ENCODE data around the gene KLF11. TPM values are rescaled to one million over a fixed set of nuclear protein-coding genes. Genes with fewer than 3 reads are reported as not detected.
A peak's percentile ranks its signal among the peaks of the same experiment; 100 is the strongest.

The KLF11 gene
- polyA plus RNA-seq, 2 of the 4 experiments (the other 2 are of a cell fraction), result 2.8 to 8.2 TPM

DNA sequence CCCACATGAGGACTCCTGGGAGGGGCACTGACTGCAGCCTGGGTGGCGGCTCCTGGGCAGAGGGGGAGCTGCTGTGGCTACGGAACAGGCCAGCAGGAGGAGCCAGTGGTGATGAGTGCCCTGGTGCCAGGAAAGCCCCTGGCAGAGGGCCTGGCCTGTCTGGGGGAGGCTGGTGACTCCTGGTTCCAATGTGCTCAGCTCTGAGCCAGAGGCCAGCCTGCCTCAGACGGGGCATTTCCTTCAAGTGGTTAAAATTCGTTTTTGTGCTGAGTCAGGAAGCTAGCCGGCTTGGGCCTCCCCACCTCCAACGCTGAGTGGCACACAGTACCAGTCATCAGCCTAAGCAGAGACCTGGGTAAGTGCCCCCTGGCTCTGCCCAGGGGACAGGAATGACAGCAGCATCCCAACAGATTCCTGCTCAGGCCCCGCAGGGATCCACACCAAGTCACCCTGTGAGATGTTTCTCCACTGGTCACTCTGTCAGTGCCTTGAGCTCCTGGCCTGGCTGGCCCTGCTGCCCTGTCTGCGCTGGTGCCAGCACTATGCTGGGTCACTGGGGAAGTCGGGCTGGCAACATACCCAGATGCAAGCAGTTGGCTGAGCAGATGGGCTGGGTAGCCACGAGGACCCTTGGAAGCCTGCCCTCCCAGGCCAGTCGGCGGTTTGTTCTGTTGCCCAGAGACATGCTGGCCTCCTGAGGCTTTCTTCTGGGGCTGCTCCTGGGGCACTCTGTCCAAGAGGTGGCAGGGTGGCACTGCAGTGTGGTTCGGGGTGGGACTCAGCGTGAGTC lies 7.1 kb upstream of the KLF11 start (continued):
- TF ChIP-seq CHD2 (IDR thresholded peaks at IDR 0.05; ENCODE audit: low read length, partially characterized antibody) (peak; percentile 35), RARB (CRISPR knock-in tag; IDR thresholded peaks at IDR 0.05) (no peak), CEBPB (IDR thresholded peaks at IDR 0.05) (no peak), KDM1A (IDR thresholded peaks at IDR 0.05; ENCODE audit: low read depth) (no peak), CBX8 (IDR thresholded peaks at IDR 0.05) (no peak)

DNA sequence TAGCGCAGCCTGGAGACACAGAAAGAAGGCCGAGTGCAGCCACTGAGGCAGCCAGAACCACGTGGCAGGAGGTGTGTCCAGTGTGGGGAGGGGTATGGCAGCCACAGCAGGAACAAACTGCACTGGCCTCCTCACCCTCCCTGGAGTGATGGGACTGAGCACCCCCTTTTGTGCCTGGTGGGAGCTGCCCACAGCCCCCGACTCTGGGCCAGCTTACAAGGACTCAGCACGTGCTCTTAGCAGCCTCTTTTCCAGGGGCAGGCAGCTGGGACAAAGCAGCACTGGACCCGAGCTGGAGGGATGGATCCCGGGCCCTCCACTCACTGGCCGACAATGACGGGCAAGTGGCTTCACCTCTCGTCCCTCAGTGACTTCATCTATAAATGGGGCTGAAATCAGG lies 5.2 kb upstream of the KLF11 start:
- H3K4me3 ChIP-seq, result no peak overlapping the region
- ChIA-PET CTCF (interaction anchor here (0.6 to 14.9 kb wide), 8 partner anchors 11 to 238 kb away, joined by 3 to 117 read pairs (median 8); no protein-coding TSS in a partner anchor), POLR2A (interaction anchor here (2.1 kb wide), 1 partner anchor 194 kb away, joined by 6 read pairs; the partner anchor contains the start of gene TAF1B)
- no peak overlapping the region for H3K4me2 ChIP-seq
- no peak for FAIRE-seq
- whole genome bisulfite sequencing (ENCODE audit: missing lambda C conversion rate), result 81% methylated on average over 10 of the region's 10 CpGs
- H3K4me1 ChIP-seq, result peaks cover 16% of the 10 kb centered on the region
- no peak for DNase-seq (ENCODE audit: low read depth in 1 of 2, low spot score in 1 of 2)
- 0 out of 6 replicates have a peak overlapping the region, but pooled peaks of 1 of the 2 experiments have one; percentile 83 for H3K27ac ChIP-seq
- ATAC-seq, result no peak
- TF ChIP-seq ZSCAN20 (CRISPR knock-in tag; IDR thresholded peaks at IDR 0.05) (no peak), POLR2A (IDR thresholded peaks at IDR 0.05; ENCODE audit: low read length) (no peak), GATA3 (IDR thresholded peaks at IDR 0.05; ENCODE audit: borderline replicate concordance) (no peak), NFE2L2 (conservative IDR thresholded peaks at IDR 0.05; ENCODE audit: low read length) (no peak), HEYL (CRISPR knock-in tag; IDR thresholded peaks at IDR 0.05) (no peak), FOSB (CRISPR knock-in tag; IDR thresholded peaks at IDR 0.05) (no peak), TP53 (CRISPR knock-in tag; IDR thresholded peaks at IDR 0.05) (no peak), PBX3 (IDR thresholded peaks at IDR 0.05) (no peak), BHLHE40 (IDR thresholded peaks at IDR 0.05; ENCODE audit: low read depth, low read length) (no peak), CBX2 (IDR thresholded peaks at IDR 0.05; ENCODE audit: borderline replicate concordance, low read depth) (no peak), RNF2 (IDR thresholded peaks at IDR 0.05; ENCODE audit: borderline replicate concordance, low read depth) (no peak), RAD21 (conservative IDR thresholded peaks at IDR 0.05 in 1 of 2, IDR thresholded peaks at IDR 0.05 in 1 of 2) (no peak), TFCP2L1 (CRISPR knock-in tag; IDR thresholded peaks at IDR 0.05) (no peak), HMGXB4 (CRISPR knock-in tag; IDR thresholded peaks at IDR 0.05; ENCODE audit: borderline replicate concordance) (no peak)
- TF ChIP-seq, protein P1, sequence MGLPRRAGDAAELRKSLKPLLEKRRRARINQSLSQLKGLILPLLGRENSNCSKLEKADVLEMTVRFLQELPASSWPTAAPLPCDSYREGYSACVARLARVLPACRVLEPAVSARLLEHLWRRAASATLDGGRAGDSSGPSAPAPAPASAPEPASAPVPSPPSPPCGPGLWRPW (IDR thresholded peaks at IDR 0.05), result no peak
- H3K9me3 ChIP-seq, result peaks cover 10% of the 10 kb centered on the region

- Histone ChIP-seq H3K4me1 (peaks cover 16% of the 10 kb centered on the region), H3K27ac (no peak overlapping the region), H3K9me3 (peaks cover 10% of the 10 kb centered on the region), H3K4me2 (no peak overlapping the region), H3K4me3 (no peak overlapping the region)
- DNase-seq (ENCODE audit: low read depth in 1 of 2, low spot score in 1 of 2) (no peak), FAIRE-seq (no peak), ATAC-seq (no peak)
- POLR2A ChIA-PET, result interaction anchor here (2.1 kb wide), 1 partner anchor 195 kb away, joined by 6 read pairs; the partner anchor contains the start of gene TAF1B
- CTCF ChIA-PET, result interaction anchor here (0.7 to 14.9 kb wide), 7 partner anchors 11 to 239 kb away, joined by 3 to 117 read pairs (median 9); no protein-coding TSS in a partner anchor
- TF ChIP-seq FOXS1 (CRISPR knock-in tag; IDR thresholded peaks at IDR 0.05), result no peak
- no peak for TF ChIP-seq ELK1 (IDR thresholded peaks at IDR 0.05; ENCODE audit: low read depth, low read length)
- TF ChIP-seq CEBPB (IDR thresholded peaks at IDR 0.05), result no peak
- no peak for TF ChIP-seq NR3C1 (IDR thresholded peaks at IDR 0.05)
- no peak for TF ChIP-seq HMGXB4 (CRISPR knock-in tag; IDR thresholded peaks at IDR 0.05; ENCODE audit: borderline replicate concordance)
- TF ChIP-seq RAD21 (conservative IDR thresholded peaks at IDR 0.05 in 1 of 2, IDR thresholded peaks at IDR 0.05 in 1 of 2), result no peak
- no peak for TF ChIP-seq EHF (CRISPR knock-in tag; IDR thresholded peaks at IDR 0.05)
- TF ChIP-seq, protein P2, sequence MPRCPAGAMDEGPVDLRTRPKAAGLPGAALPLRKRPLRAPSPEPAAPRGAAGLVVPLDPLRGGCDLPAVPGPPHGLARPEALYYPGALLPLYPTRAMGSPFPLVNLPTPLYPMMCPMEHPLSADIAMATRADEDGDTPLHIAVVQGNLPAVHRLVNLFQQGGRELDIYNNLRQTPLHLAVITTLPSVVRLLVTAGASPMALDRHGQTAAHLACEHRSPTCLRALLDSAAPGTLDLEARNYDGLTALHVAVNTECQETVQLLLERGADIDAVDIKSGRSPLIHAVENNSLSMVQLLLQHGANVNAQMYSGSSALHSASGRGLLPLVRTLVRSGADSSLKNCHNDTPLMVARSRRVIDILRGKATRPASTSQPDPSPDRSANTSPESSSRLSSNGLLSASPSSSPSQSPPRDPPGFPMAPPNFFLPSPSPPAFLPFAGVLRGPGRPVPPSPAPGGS (IDR thresholded peaks at IDR 0.05), result no peak
- TF ChIP-seq CTCF (IDR thresholded peaks at IDR 0.05), result no peak
Measured at GRCh38 chr2:10038716-10039115, 4.6 kb upstream of the KLF11 start.
